GM23338 (cell line): ENCODE results near the gene AMBRA1. TPM values are rescaled to one million over a fixed set of nuclear protein-coding genes. Genes with fewer than 3 reads are reported as not detected.

Experiments used
- ATAC-seq: fragments of 200-7000 bp; cut with Tn5 transposase; 3 replicates; pipeline ENCODE4 v1.9.1; 2020
- DNase-seq: peaks from one replicate; pipeline ENCODE4 v3.0.0-alpha.2; 2015; ENCODE audit warnings: low spot score
- H2AFZ ChIP-seq: fragments of 200-600 bp; sonication (generic); 2 replicates; pipeline ENCODE4 v1.8.0; 2016; ENCODE audit warnings: antibody characterized with exemption, mild to moderate bottlenecking, moderate library complexity
- H3F3A ChIP-seq: fragments of 200-600 bp; sonication (generic); replicated peaks from 2 replicates; pipeline ENCODE4 v1.8.0; 2017; ENCODE audit warnings: antibody characterized with exemption, mixed run types, low read depth
- H3K27ac ChIP-seq: fragments of 200-600 bp; sonication (generic); 2 replicates; pipeline ENCODE4 v1.6.1; 2016; ENCODE audit warnings: low read depth
- H3K27me3 ChIP-seq: fragments of 200-600 bp; sonication (generic); 2 replicates; pipeline ENCODE4 v1.8.0; 2016; ENCODE audit warnings: mild to moderate bottlenecking, mixed run types, moderate library complexity; ENCODE audit not compliant: insufficient read depth
- H3K36me3 ChIP-seq: fragments of 200-600 bp; sonication (generic); 2 replicates; pipeline ENCODE4 v1.8.0; 2016; ENCODE audit warnings: mild to moderate bottlenecking; ENCODE audit not compliant: insufficient read depth
- H3K4me1 ChIP-seq: fragments of 200-600 bp; sonication (generic); 2 replicates; pipeline ENCODE4 v1.8.0; 2016; ENCODE audit warnings: mild to moderate bottlenecking, moderate library complexity; ENCODE audit not compliant: insufficient read depth
- H3K4me2 ChIP-seq: fragments of 200-600 bp; sonication (generic); 2 replicates; pipeline ENCODE4 v1.7.1; 2017; ENCODE audit warnings: mixed run types
- H3K4me3 ChIP-seq: fragments of 200-600 bp; sonication (generic); 2 replicates; pipeline ENCODE4 v1.6.1; 2016; ENCODE audit warnings: mixed run types
- H3K79me2 ChIP-seq: fragments of 200-600 bp; sonication (generic); replicated peaks from 2 replicates; pipeline ENCODE4 v1.8.0; 2017; ENCODE audit warnings: mild to moderate bottlenecking; ENCODE audit not compliant: insufficient read depth
- H3K9me2 ChIP-seq: fragments of 200-600 bp; sonication (generic); 2 replicates; pipeline ENCODE4 v1.8.0; 2017; ENCODE audit not compliant: insufficient read depth
- H4K20me1 ChIP-seq: fragments of 200-600 bp; sonication (generic); replicated peaks from 2 replicates; pipeline ENCODE4 v1.8.0; 2017; ENCODE audit warnings: mild to moderate bottlenecking; ENCODE audit not compliant: insufficient read depth
- H3K27ac Mint-ChIP-seq: 2 replicates; pipeline ENCODE4 v1.8.0; 2020; ENCODE audit warnings: inconsistent platforms, mild to moderate bottlenecking, moderate library complexity, mixed read lengths
- H3K27me3 Mint-ChIP-seq: 3 replicates; pipeline ENCODE4 v1.8.0; 2022; ENCODE audit warnings: low read depth, mild to moderate bottlenecking, moderate library complexity, mixed read lengths, inconsistent platforms; ENCODE audit not compliant: insufficient read depth, poor library complexity
- H3K36me3 Mint-ChIP-seq: 3 replicates; pipeline ENCODE4 v1.8.0; 2021; ENCODE audit warnings: low read depth, mild to moderate bottlenecking, inconsistent platforms, moderate library complexity, mixed read lengths
- H3K4me1 Mint-ChIP-seq: 3 replicates; pipeline ENCODE4 v1.8.0; 2020; ENCODE audit warnings: mild to moderate bottlenecking, inconsistent platforms, mixed read lengths
- H3K4me3 Mint-ChIP-seq: 3 replicates; pipeline ENCODE4 v1.8.0; 2021; ENCODE audit warnings: moderate library complexity, mild to moderate bottlenecking, inconsistent platforms, mixed read lengths
- H3K9me3 Mint-ChIP-seq: 3 replicates; pipeline ENCODE4 v1.8.0; 2020; ENCODE audit warnings: moderate library complexity, mild to moderate bottlenecking, inconsistent platforms, mixed read lengths
- CREB1 ChIP-seq: fragments of 250-450 bp; sonication (Bioruptor Pico); IDR thresholded peaks from 2 replicates; pipeline ENCODE4 v1.5.0; 2020; ENCODE audit warnings: low read depth, mild to moderate bottlenecking, moderate library complexity
- EZH2phosphoT487 ChIP-seq: fragments of 200-600 bp; sonication (generic); IDR thresholded peaks from one replicate; pipeline ENCODE4 v1.8.1; 2018; ENCODE audit warnings: antibody characterized with exemption; ENCODE audit not compliant: unreplicated experiment
- STAT1 ChIP-seq: IDR thresholded peaks from one replicate; pipeline ENCODE4 v1.6.1; 2016; ENCODE audit warnings: antibody characterized with exemption; ENCODE audit not compliant: unreplicated experiment
- ZNF331 ChIP-seq: fragments of 250-450 bp; sonication (Bioruptor Pico); IDR thresholded peaks from 2 replicates; pipeline ENCODE4 v1.5.0; 2020; ENCODE audit warnings: low read depth, mild to moderate bottlenecking, moderate library complexity
- polyA plus RNA-seq: library from polyadenylated mRNA; unstranded; fragments of >200 nt; fragmentation: Nextera tagmentation; extraction: Ambion mirVana; gene quantifications from 2 replicates; pipeline ENCODE4 v1.2.1, GENCODE V29; 2016
- total RNA-seq: library from RNA; depleted of rRNA; stranded (reverse); fragments of >200 nt; shearing (Covaris generic); gene quantifications from 2 replicates; pipeline ENCODE4 v1.2.3, GENCODE V29; 2014
- TF ChIP-seq, protein P1 (sequence below): IDR thresholded peaks from 2 replicates; pipeline ENCODE4 v1.6.1; 2016; ENCODE audit warnings: antibody characterized with exemption
- TF ChIP-seq, protein P2 (sequence below): fragments of 250-450 bp; sonication (Bioruptor Pico); IDR thresholded peaks from 2 replicates; pipeline ENCODE4 v1.5.0; 2020; ENCODE audit warnings: mild to moderate bottlenecking, moderate library complexity
- TF ChIP-seq, protein P3 (sequence below), 2 experiments: fragments of 200-600 bp in 1 of 2; sonication (generic) in 1 of 2; conservative IDR thresholded peaks; 2 replicates each; pipeline versions ENCODE4 v1.5.1 to v1.6.1; 2016 to 2017; ENCODE audit warnings: antibody characterized with exemption in 2 of 2, low read depth in 2 of 2, mild to moderate bottlenecking in 2 of 2, moderate library complexity in 1 of 2

Gene AMBRA1
- total and polyA plus RNA-seq, 2 experiments from 2014 or later = 8.3 to 34.8 TPM

DNA sequence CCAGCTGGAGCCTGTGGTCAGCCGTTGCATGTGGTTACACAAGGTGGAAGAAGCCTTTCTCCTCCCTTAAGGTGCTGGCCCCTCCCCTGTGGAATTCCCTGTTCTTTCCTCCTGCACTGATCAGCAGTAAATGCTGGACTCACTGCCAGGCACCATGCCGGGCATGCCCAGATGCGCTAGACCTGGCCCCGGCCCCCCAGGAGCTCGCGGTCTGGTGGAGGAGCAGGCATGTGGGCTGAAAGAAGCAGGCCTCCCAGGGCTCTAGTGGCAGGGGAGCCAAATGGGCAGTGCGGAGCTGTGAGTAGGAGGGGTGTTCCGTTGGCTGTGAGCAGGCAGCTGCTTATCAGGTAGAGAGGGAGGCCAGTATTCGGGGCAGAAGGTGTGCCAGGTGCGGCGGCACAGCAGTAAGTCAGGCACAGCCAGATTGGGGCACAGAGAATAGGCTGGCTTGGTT, 236.3 kb downstream of the AMBRA1 start:
- H4K20me1 ChIP-seq = peaks cover 39% of the 10 kb centered on the region
- TF ChIP-seq ZNF331 (CRISPR knock-in tag) (no peak), CREB1 (CRISPR knock-in tag) (no peak), EZH2phosphoT487 (no peak)

DNA sequence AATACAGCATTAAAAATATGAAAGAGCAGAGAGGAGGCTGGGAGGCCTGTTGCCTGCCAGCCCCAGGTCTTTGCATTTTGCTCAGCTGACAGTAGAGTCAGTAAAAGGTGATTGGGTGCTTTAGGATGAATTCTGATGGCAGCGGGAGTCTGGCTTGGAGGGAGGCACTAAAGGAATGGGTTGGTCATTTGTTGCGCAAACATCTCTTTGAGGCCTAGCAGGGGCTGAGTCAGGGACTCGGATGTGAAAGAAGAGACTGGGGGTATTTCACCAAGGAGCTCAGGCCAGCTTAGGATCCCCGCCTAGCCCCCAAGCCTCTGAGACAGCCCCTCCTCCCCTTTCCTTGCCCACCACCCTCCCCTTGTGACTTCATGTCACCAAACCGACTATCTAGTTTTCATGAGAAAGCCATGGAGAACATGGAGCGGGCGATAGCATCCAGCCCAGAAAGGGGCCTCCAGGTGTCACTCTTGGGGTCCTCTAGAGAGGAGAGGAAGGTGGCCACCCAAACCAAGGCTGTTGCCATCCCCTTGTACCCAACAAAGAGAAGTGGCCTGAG, 236.8 kb downstream of the AMBRA1 start:
- Mint-ChIP-seq H3K27ac (peak overlapping the region; percentile 56; the same call in 1 of the 2 replicates), H3K27me3 (peaks cover 10% of the 10 kb centered on the region), H3K4me1 (peaks cover 50% of the 10 kb centered on the region), H3K36me3 (no peaks in the 10 kb centered on the region; the same call in 1 of the 3 replicates), H3K4me3 (no peak overlapping the region; the same call in 2 of the 3 replicates), H3K9me3 (no peaks in the 10 kb centered on the region)
- H3K27ac ChIP-seq = peak overlapping the region; percentile 63; the same call in 1 of the 2 replicates
- H3F3A ChIP-seq = no peaks in the 10 kb centered on the region; the same call in 1 of the 2 replicates
- H3K4me2 ChIP-seq = no peak overlapping the region
- H3K4me3 ChIP-seq = no peak overlapping the region
- no peak overlapping the region for H2AFZ ChIP-seq
- no peak for DNase-seq
- no peak for ATAC-seq
- H4K20me1 ChIP-seq = peaks cover 42% of the 10 kb centered on the region
- H3K9me2 ChIP-seq = no peaks in the 10 kb centered on the region
- peaks cover 89% of the 10 kb centered on the region for H3K79me2 ChIP-seq
- H3K27me3 ChIP-seq = no peaks in the 10 kb centered on the region
- no peaks in the 10 kb centered on the region; the same call in 1 of the 2 replicates for H3K36me3 ChIP-seq
- peaks cover 40% of the 10 kb centered on the region for H3K4me1 ChIP-seq
- TF ChIP-seq STAT1 (no peak), EZH2phosphoT487 (no peak)
- TF ChIP-seq, protein P1, sequence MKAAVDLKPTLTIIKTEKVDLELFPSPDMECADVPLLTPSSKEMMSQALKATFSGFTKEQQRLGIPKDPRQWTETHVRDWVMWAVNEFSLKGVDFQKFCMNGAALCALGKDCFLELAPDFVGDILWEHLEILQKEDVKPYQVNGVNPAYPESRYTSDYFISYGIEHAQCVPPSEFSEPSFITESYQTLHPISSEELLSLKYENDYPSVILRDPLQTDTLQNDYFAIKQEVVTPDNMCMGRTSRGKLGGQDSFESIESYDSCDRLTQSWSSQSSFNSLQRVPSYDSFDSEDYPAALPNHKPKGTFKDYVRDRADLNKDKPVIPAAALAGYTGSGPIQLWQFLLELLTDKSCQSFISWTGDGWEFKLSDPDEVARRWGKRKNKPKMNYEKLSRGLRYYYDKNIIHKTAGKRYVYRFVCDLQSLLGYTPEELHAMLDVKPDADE = no peak
- TF ChIP-seq, protein P2, sequence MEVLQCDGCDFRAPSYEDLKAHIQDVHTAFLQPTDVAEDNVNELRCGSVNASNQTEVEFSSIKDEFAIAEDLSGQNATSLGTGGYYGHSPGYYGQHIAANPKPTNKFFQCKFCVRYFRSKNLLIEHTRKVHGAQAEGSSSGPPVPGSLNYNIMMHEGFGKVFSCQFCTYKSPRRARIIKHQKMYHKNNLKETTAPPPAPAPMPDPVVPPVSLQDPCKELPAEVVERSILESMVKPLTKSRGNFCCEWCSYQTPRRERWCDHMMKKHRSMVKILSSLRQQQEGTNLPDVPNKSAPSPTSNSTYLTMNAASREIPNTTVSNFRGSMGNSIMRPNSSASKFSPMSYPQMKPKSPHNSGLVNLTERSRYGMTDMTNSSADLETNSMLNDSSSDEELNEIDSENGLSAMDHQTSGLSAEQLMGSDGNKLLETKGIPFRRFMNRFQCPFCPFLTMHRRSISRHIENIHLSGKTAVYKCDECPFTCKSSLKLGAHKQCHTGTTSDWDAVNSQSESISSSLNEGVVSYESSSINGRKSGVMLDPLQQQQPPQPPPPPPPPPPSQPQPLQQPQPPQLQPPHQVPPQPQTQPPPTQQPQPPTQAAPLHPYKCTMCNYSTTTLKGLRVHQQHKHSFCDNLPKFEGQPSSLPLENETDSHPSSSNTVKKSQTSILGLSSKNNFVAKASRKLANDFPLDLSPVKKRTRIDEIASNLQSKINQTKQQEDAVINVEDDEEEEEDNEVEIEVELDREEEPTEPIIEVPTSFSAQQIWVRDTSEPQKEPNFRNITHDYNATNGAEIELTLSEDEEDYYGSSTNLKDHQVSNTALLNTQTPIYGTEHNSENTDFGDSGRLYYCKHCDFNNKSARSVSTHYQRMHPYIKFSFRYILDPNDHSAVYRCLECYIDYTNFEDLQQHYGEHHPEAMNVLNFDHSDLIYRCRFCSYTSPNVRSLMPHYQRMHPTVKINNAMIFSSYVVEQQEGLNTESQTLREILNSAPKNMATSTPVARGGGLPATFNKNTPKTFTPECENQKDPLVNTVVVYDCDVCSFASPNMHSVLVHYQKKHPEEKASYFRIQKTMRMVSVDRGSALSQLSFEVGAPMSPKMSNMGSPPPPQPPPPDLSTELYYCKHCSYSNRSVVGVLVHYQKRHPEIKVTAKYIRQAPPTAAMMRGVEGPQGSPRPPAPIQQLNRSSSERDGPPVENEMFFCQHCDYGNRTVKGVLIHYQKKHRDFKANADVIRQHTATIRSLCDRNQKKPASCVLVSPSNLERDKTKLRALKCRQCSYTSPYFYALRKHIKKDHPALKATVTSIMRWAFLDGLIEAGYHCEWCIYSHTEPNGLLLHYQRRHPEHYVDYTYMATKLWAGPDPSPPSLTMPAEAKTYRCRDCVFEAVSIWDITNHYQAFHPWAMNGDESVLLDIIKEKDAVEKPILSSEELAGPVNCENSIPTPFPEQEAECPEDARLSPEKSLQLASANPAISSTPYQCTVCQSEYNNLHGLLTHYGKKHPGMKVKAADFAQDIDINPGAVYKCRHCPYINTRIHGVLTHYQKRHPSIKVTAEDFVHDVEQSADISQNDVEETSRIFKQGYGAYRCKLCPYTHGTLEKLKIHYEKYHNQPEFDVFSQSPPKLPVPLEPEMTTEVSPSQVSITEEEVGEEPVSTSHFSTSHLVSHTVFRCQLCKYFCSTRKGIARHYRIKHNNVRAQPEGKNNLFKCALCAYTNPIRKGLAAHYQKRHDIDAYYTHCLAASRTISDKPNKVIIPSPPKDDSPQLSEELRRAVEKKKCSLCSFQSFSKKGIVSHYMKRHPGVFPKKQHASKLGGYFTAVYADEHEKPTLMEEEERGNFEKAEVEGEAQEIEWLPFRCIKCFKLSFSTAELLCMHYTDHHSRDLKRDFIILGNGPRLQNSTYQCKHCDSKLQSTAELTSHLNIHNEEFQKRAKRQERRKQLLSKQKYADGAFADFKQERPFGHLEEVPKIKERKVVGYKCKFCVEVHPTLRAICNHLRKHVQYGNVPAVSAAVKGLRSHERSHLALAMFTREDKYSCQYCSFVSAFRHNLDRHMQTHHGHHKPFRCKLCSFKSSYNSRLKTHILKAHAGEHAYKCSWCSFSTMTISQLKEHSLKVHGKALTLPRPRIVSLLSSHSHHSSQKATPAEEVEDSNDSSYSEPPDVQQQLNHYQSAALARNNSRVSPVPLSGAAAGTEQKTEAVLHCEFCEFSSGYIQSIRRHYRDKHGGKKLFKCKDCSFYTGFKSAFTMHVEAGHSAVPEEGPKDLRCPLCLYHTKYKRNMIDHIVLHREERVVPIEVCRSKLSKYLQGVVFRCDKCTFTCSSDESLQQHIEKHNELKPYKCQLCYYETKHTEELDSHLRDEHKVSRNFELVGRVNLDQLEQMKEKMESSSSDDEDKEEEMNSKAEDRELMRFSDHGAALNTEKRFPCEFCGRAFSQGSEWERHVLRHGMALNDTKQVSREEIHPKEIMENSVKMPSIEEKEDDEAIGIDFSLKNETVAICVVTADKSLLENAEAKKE = no peak
- TF ChIP-seq, protein P3, sequence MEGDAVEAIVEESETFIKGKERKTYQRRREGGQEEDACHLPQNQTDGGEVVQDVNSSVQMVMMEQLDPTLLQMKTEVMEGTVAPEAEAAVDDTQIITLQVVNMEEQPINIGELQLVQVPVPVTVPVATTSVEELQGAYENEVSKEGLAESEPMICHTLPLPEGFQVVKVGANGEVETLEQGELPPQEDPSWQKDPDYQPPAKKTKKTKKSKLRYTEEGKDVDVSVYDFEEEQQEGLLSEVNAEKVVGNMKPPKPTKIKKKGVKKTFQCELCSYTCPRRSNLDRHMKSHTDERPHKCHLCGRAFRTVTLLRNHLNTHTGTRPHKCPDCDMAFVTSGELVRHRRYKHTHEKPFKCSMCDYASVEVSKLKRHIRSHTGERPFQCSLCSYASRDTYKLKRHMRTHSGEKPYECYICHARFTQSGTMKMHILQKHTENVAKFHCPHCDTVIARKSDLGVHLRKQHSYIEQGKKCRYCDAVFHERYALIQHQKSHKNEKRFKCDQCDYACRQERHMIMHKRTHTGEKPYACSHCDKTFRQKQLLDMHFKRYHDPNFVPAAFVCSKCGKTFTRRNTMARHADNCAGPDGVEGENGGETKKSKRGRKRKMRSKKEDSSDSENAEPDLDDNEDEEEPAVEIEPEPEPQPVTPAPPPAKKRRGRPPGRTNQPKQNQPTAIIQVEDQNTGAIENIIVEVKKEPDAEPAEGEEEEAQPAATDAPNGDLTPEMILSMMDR (conservative IDR thresholded peaks at IDR 0.05; ENCODE audit: low read depth in 2 of 2) = 0 out of 4 replicates have a peak, but pooled peaks of 1 of the 2 experiments have one; percentile 3

More for the DNA sequence above, 236.3 kb downstream of the AMBRA1 start:
- Histone ChIP-seq H3K79me2 (peaks cover 87% of the 10 kb centered on the region), H3F3A (no peaks in the 10 kb centered on the region; the same call in 1 of the 2 replicates), H3K36me3 (no peaks in the 10 kb centered on the region; the same call in 1 of the 2 replicates), H3K27me3 (no peaks in the 10 kb centered on the region), H3K4me1 (peaks cover 38% of the 10 kb centered on the region), H3K4me3 (no peak overlapping the region), H2AFZ (no peak overlapping the region), H3K9me2 (no peaks in the 10 kb centered on the region), H3K27ac (peak overlapping the region; percentile 63; the same call in 1 of the 2 replicates), H3K4me2 (no peak overlapping the region)
- no peak overlapping the region; the same call in 1 of the 2 replicates for H3K27ac Mint-ChIP-seq
- DNase-seq (no peak), ATAC-seq (peak; percentile 14)
- H3K9me3 Mint-ChIP-seq = no peaks in the 10 kb centered on the region
- peaks cover 52% of the 10 kb centered on the region for H3K4me1 Mint-ChIP-seq
- no peak overlapping the region for H3K4me3 Mint-ChIP-seq
- H3K36me3 Mint-ChIP-seq = no peaks in the 10 kb centered on the region; the same call in 1 of the 3 replicates
- peaks cover 10% of the 10 kb centered on the region for H3K27me3 Mint-ChIP-seq
